Erythroblast (primary cell): ENCODE results near the gene BTG2.

Experiments used
- GATA1 ChIP-seq: IDR thresholded peaks from 2 replicates; pipeline ENCODE4 v1.6.1; 2011; ENCODE audit warnings: low read depth, mild to moderate bottlenecking, control low read depth, low read length, moderate library complexity
- POLR2A ChIP-seq: IDR thresholded peaks from 2 replicates; pipeline ENCODE4 v1.6.1; 2011; ENCODE audit warnings: mild to moderate bottlenecking, low read length

DNA sequence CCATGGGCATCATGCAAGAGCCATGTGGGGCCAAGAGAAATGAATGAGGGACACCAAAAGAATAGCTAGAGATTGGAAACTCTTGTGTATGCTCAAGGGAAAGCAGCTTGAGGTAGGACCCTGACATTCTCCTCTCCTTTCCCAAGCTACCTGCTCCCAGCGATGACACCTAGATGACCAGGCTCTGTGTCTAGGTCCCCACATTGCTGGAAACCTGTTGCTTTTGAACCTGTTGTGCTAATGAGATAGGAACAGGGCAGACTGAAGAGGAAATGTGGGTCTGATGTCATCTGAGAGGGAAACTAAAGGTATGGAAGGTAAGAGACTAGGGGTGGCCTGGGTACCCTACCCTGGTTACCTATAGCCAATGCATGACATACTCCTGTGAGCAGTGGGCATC is 43.8 kb downstream of the BTG2 start:
- TF ChIP-seq POLR2A (no peak), GATA1 (no peak)
